GM19468 (cell line): ENCODE measurements around the gene BBOF1.
A peak's percentile ranks its signal among the peaks of the same experiment; 100 is the strongest.
"Not testable (repeated sequence)": the region's sequence is repeated elsewhere in the genome, so short reads cannot be mapped to it uniquely, and the experiment has no call there.

Experiments
- ATAC-seq: cut with Tn5 transposase; IDR thresholded peaks from one replicate; pipeline ENCODE4 v1.9.1; 2021; ENCODE audit warnings: mild to moderate bottlenecking, moderate library complexity, moderate number of reproducible peaks; ENCODE audit not compliant: unreplicated experiment; ENCODE audit errors: extremely low read depth

BBOF1 gene

GRCh38 chr14:74084277-74085046 is 65.3 kb downstream of the BBOF1 start, which contains the start of the genes ALDH6A1 and LIN52:
ALDH6A1 (minus strand) TSS chr14:74084453; CDS start chr14:74084394, 59 bp downstream.
LIN52 (plus strand) TSS chr14:74084956; CDS start chr14:74084975, 19 bp downstream.
- ATAC-seq = peak; percentile 83

GRCh38 chr14:74085047-74085637 is 66.0 kb downstream of the BBOF1 start:
- no peak for ATAC-seq

DNA sequence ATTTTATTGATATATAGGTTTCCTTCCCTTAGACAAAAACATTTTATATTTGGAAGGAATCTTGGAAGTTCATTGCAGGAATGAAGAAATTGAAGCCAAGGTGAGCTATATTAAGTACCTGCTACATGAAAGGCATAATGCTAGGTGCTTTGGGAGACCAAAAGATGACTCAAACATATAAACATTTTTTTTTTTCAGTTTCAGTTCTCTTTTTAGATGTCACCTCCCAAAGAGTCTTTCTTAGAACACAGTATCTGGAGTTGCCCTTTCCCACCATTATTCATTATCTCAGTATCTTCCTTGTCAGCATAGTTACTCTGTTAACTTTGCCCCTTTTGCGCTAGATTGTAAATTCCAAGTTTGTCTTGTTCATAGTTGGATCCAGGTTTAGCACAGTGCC is 66.7 kb downstream of the BBOF1 start:
- no peak for ATAC-seq

- no peak for ATAC-seq
Measured at GRCh38 chr14:74089251-74090020, 70.3 kb downstream of the BBOF1 start.

DNA sequence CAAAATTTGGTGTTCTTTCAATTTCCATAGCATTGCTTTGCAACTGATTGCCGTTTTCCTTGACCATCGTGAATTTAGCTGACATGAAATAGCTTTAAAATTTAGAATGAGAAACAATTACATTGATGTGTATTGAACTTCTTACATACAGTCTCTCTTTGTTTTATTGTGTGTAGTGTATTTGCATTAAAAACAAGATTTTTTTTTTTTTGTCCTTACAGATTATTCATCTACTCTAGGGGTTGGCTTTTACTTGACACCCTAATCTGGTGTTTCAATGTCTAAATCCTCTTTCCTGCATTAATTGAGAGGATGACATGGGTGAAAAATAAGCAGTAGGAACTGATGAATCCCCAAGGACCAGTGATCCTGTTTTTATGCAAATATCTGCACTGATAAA is 86.2 kb downstream of the BBOF1 start:
- no peak for ATAC-seq

DNA sequence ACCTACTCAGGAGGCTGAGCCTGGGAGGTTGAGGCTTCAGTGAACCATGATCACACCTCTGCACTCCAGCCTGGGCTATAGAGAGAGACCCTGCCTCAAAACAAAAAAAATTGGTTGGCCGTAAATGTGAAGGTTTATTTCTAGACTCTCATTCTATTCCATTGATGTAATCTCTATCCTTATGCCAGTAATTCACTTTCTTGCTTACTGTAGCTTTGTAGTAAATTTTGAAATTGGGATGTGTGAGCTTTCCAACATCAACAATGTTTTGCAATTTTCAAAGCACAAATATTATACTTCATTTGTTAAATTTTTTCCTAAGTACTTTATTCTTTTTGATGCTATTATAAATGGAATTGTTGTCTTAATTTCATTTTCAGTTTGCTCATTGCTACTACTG is 90.2 kb downstream of the BBOF1 start:
- no peak for ATAC-seq

GRCh38 chr14:74111395-74112216 is 92.5 kb downstream of the BBOF1 start:
- ATAC-seq = not testable (repeated sequence)
